ENCODE measurements around the gene EBF3.
A peak's percentile ranks its signal among the peaks of the same experiment; 100 is the strongest.

The EBF3 gene

GRCh38 chr10:129954492-129955315 lies 9.4 kb downstream of the EBF3 start:
- Mint-ChIP-seq H3K4me1 (peaks cover 84% of the 10 kb centered on the region), H3K9me3 (peaks cover 4% of the 10 kb centered on the region), H3K4me3 (peak overlapping the region; percentile 13 to 79 (median 59)), H3K36me3 (ENCODE audit: low read depth) (peaks cover 12% of the 10 kb centered on the region), H3K27me3 (ENCODE audit: low read depth) (peaks cover 65% of the 10 kb centered on the region), H3K27ac (peak overlapping the region in 2 of 3 experiments; percentile 56 to 89)
- no peak for TF ChIP-seq CTCF (IDR thresholded peaks at IDR 0.05; ENCODE audit: unreplicated experiment in 3 of 3)

- Mint-ChIP-seq H3K9me3 (peaks cover 3% of the 10 kb centered on the region), H3K4me1 (peaks cover 85% of the 10 kb centered on the region), H3K27me3 (ENCODE audit: low read depth) (peaks cover 61% of the 10 kb centered on the region)
Measured at GRCh38 chr10:129953119-129954051, 10.7 kb downstream of the EBF3 start.

GRCh38 chr10:129952378-129953118 lies 11.5 kb downstream of the EBF3 start:
- peaks cover 10% of the 10 kb centered on the region for H3K36me3 Mint-ChIP-seq (ENCODE audit: low read depth)
- peak overlapping the region; percentile 34 to 70 (median 51) for H3K4me3 Mint-ChIP-seq
- TF ChIP-seq CTCF (IDR thresholded peaks at IDR 0.05; ENCODE audit: unreplicated experiment in 3 of 3) = no peak
- peak overlapping the region; percentile 45 to 90 (median 89) for H3K27ac Mint-ChIP-seq
- peaks cover 53% of the 10 kb centered on the region for H3K27me3 Mint-ChIP-seq (ENCODE audit: low read depth)
- H3K9me3 Mint-ChIP-seq = no peaks in the 10 kb centered on the region
- peaks cover 80% of the 10 kb centered on the region for H3K4me1 Mint-ChIP-seq

More at GRCh38 chr10:129953119-129954051, 10.7 kb downstream of the EBF3 start:
- H3K27ac Mint-ChIP-seq = peak overlapping the region; percentile 45 to 90 (median 89)
- H3K36me3 Mint-ChIP-seq (ENCODE audit: low read depth) = peaks cover 11% of the 10 kb centered on the region
- H3K4me3 Mint-ChIP-seq = peak overlapping the region; percentile 34 to 79 (median 51)
- TF ChIP-seq CTCF (IDR thresholded peaks at IDR 0.05; ENCODE audit: unreplicated experiment in 3 of 3) = no peak

- H3K36me3 Mint-ChIP-seq (ENCODE audit: low read depth) = peaks cover 6% of the 10 kb centered on the region
- no peaks in the 10 kb centered on the region for H3K9me3 Mint-ChIP-seq
- peaks cover 46% of the 10 kb centered on the region for H3K27me3 Mint-ChIP-seq (ENCODE audit: low read depth)
- TF ChIP-seq CTCF (IDR thresholded peaks at IDR 0.05; ENCODE audit: unreplicated experiment in 3 of 3) = no peak
- no peak overlapping the region for H3K4me3 Mint-ChIP-seq
- H3K4me1 Mint-ChIP-seq = peaks cover 77% of the 10 kb centered on the region
- no peak overlapping the region for H3K27ac Mint-ChIP-seq
Measured at GRCh38 chr10:129951970-129952265, 12.2 kb downstream of the EBF3 start.

- Mint-ChIP-seq H3K4me1 (peaks cover 77% of the 10 kb centered on the region), H3K9me3 (no peaks in the 10 kb centered on the region), H3K4me3 (peak overlapping the region; percentile 48 to 66 (median 66)), H3K27ac (peak overlapping the region; percentile 55 to 84 (median 79)), H3K36me3 (ENCODE audit: low read depth) (peaks cover 3% of the 10 kb centered on the region), H3K27me3 (ENCODE audit: low read depth) (peaks cover 43% of the 10 kb centered on the region)
- TF ChIP-seq CTCF (IDR thresholded peaks at IDR 0.05; ENCODE audit: unreplicated experiment in 3 of 3) = no peak
Measured at GRCh38 chr10:129951101-129951969, 12.7 kb downstream of the EBF3 start.

All from nephron (organoid).